HUES64 (cell line): ENCODE measurements around the gene EPB41L1.

ENCODE experiments used
- H3K27ac ChIP-seq: 2 replicates; pipeline ENCODE4 v1.7.0; 2013; ENCODE audit warnings: low read depth, low read length, inconsistent platforms
- H3K27me3 ChIP-seq: 2 replicates; pipeline ENCODE4 v1.6.1; 2013; ENCODE audit warnings: mild to moderate bottlenecking, low read length; ENCODE audit not compliant: insufficient read depth
- H3K36me3 ChIP-seq: 2 replicates; pipeline ENCODE4 v1.6.1; 2013; ENCODE audit warnings: mild to moderate bottlenecking, low read length; ENCODE audit not compliant: insufficient read depth
- H3K4me1 ChIP-seq: 2 replicates; pipeline ENCODE4 v1.6.1; 2013; ENCODE audit warnings: mild to moderate bottlenecking, low read length, moderate library complexity; ENCODE audit not compliant: insufficient read depth
- H3K4me3 ChIP-seq: 2 replicates; pipeline ENCODE4 v1.5.1; 2013; ENCODE audit warnings: mild to moderate bottlenecking, low read length, moderate library complexity
- H3K9ac ChIP-seq: 2 replicates; pipeline ENCODE4 v1.6.1; 2013; ENCODE audit warnings: mild to moderate bottlenecking, low read depth, low read length
- H3K9me3 ChIP-seq: 2 replicates; pipeline ENCODE4 v1.6.1; 2013; ENCODE audit warnings: low read depth, low read length; ENCODE audit not compliant: insufficient read depth
- WGBS: fragments of 150-250, 120-280 bp; methylation state at CpG from one replicate; pipeline ENCODE4 v1.1.7; 2013; ENCODE audit warnings: missing lambda C conversion rate; 5-methylcytosine and 5-hydroxymethylcytosine counted together

The EPB41L1 gene

GRCh38 chr20:36114707-36115106 is 39.8 kb upstream of the EPB41L1 start:
- Histone ChIP-seq H3K36me3 (no peaks in the 10 kb centered on the region), H3K4me3 (no peak overlapping the region), H3K27me3 (no peaks in the 10 kb centered on the region), H3K27ac (no peak overlapping the region), H3K9me3 (no peaks in the 10 kb centered on the region), H3K4me1 (peaks cover 8% of the 10 kb centered on the region; the same call in 1 of the 2 replicates), H3K9ac (no peak overlapping the region)
- WGBS = 91% methylated on average over 3 of the region's 3 CpGs

GRCh38 chr20:36115925-36116324 is 38.6 kb upstream of the EPB41L1 start:
- H3K27me3 ChIP-seq = no peaks in the 10 kb centered on the region
- H3K36me3 ChIP-seq = no peaks in the 10 kb centered on the region
- peaks cover 8% of the 10 kb centered on the region; the same call in 1 of the 2 replicates for H3K4me1 ChIP-seq
- H3K27ac ChIP-seq = no peak overlapping the region
- H3K9ac ChIP-seq = no peak overlapping the region
- no peak overlapping the region for H3K4me3 ChIP-seq
- no peaks in the 10 kb centered on the region for H3K9me3 ChIP-seq

GRCh38 chr20:36116807-36117441 is 37.6 kb upstream of the EPB41L1 start:
- Histone ChIP-seq H3K4me3 (no peak overlapping the region), H3K4me1 (peaks cover 8% of the 10 kb centered on the region; the same call in 1 of the 2 replicates), H3K9ac (no peak overlapping the region), H3K9me3 (no peaks in the 10 kb centered on the region), H3K36me3 (no peaks in the 10 kb centered on the region), H3K27ac (no peak overlapping the region), H3K27me3 (no peaks in the 10 kb centered on the region)
- WGBS = 72% methylated on average over 2 of the region's 2 CpGs

- Histone ChIP-seq H3K9ac (no peak overlapping the region), H3K36me3 (no peaks in the 10 kb centered on the region), H3K4me1 (peaks cover 8% of the 10 kb centered on the region; the same call in 1 of the 2 replicates), H3K4me3 (no peak overlapping the region), H3K27me3 (no peaks in the 10 kb centered on the region), H3K27ac (no peak overlapping the region), H3K9me3 (no peaks in the 10 kb centered on the region)
Measured at GRCh38 chr20:36117638-36118037, 36.9 kb upstream of the EPB41L1 start.

GRCh38 chr20:36118371-36118770 is 36.2 kb upstream of the EPB41L1 start:
- H3K27ac ChIP-seq = no peak overlapping the region
- 100% methylated on average over 1 of the region's 2 CpGs for WGBS
- H3K9me3 ChIP-seq = no peaks in the 10 kb centered on the region
- H3K4me1 ChIP-seq = peaks cover 7% of the 10 kb centered on the region; the same call in 1 of the 2 replicates
- no peaks in the 10 kb centered on the region for H3K27me3 ChIP-seq
- no peak overlapping the region for H3K9ac ChIP-seq
- no peak overlapping the region for H3K4me3 ChIP-seq
- no peaks in the 10 kb centered on the region for H3K36me3 ChIP-seq

GRCh38 chr20:36119537-36119936 is 35.0 kb upstream of the EPB41L1 start:
- no peaks in the 10 kb centered on the region for H3K4me1 ChIP-seq
- no peak overlapping the region for H3K27ac ChIP-seq
- no peaks in the 10 kb centered on the region for H3K36me3 ChIP-seq
- no peaks in the 10 kb centered on the region for H3K27me3 ChIP-seq
- no peaks in the 10 kb centered on the region for H3K9me3 ChIP-seq
- H3K9ac ChIP-seq = no peak overlapping the region
- 89% methylated on average over 6 of the region's 6 CpGs for WGBS
- H3K4me3 ChIP-seq = no peak overlapping the region

- no peaks in the 10 kb centered on the region for H3K27me3 ChIP-seq
- no peaks in the 10 kb centered on the region for H3K36me3 ChIP-seq
- 95% methylated on average over 6 of the region's 6 CpGs for WGBS
- H3K9me3 ChIP-seq = no peaks in the 10 kb centered on the region
- H3K27ac ChIP-seq = no peak overlapping the region
- no peak overlapping the region for H3K9ac ChIP-seq
- H3K4me3 ChIP-seq = no peak overlapping the region
- H3K4me1 ChIP-seq = no peaks in the 10 kb centered on the region
Measured at GRCh38 chr20:36120241-36120640, 34.3 kb upstream of the EPB41L1 start.

- Histone ChIP-seq H3K9ac (no peak overlapping the region), H3K36me3 (no peaks in the 10 kb centered on the region), H3K4me1 (no peaks in the 10 kb centered on the region), H3K4me3 (no peak overlapping the region), H3K27me3 (no peaks in the 10 kb centered on the region), H3K9me3 (no peaks in the 10 kb centered on the region), H3K27ac (no peak overlapping the region)
- 91% methylated on average over 6 of the region's 7 CpGs for WGBS
Measured at GRCh38 chr20:36120991-36121390, 33.5 kb upstream of the EPB41L1 start.

- no peak overlapping the region for H3K4me3 ChIP-seq
- no peaks in the 10 kb centered on the region for H3K27me3 ChIP-seq
- H3K36me3 ChIP-seq = no peaks in the 10 kb centered on the region
- no peaks in the 10 kb centered on the region for H3K4me1 ChIP-seq
- H3K9me3 ChIP-seq = no peaks in the 10 kb centered on the region
- no peak overlapping the region for H3K27ac ChIP-seq
- 93% methylated on average over 17 of the region's 17 CpGs for WGBS
- H3K9ac ChIP-seq = no peak overlapping the region
Measured at GRCh38 chr20:36121981-36122930, 32.3 kb upstream of the EPB41L1 start.

- Histone ChIP-seq H3K4me3 (no peak overlapping the region), H3K27me3 (no peaks in the 10 kb centered on the region), H3K4me1 (no peaks in the 10 kb centered on the region), H3K27ac (no peak overlapping the region), H3K36me3 (no peaks in the 10 kb centered on the region), H3K9ac (no peak overlapping the region), H3K9me3 (no peaks in the 10 kb centered on the region)
- 86% methylated on average over 7 of the region's 7 CpGs for WGBS
Measured at GRCh38 chr20:36122931-36123288, 31.6 kb upstream of the EPB41L1 start.

- Histone ChIP-seq H3K9ac (no peak overlapping the region), H3K4me3 (no peak overlapping the region), H3K36me3 (no peaks in the 10 kb centered on the region), H3K27me3 (no peaks in the 10 kb centered on the region), H3K27ac (no peak overlapping the region), H3K9me3 (no peaks in the 10 kb centered on the region), H3K4me1 (no peaks in the 10 kb centered on the region)
- 76% methylated on average over 3 of the region's 3 CpGs for WGBS
Measured at GRCh38 chr20:36125097-36125496, 29.4 kb upstream of the EPB41L1 start.
